Coronary artery (tissue), 2 donors: Measurements from ENCODE around the gene ZFP36L1.

ENCODE experiments used
- DNase-seq: peaks from one replicate; pipeline ENCODE4 v3.0.0-alpha.2; 2017; ENCODE audit warnings: low spot score
- H3K27ac ChIP-seq, 2 donors: fragments of 200-600 bp; sonication (generic); one replicate each; pipeline ENCODE4 v1.5.1; 2016 to 2019
- H3K4me3 ChIP-seq: fragments of 200-600 bp; sonication (generic); 2 replicates; pipeline ENCODE4 v1.5.1; 2016; ENCODE audit warnings: mild to moderate bottlenecking, moderate library complexity
- TF ChIP-seq, protein P1 (sequence below): fragments of 200-600 bp; sonication (generic); IDR thresholded peaks from one replicate; pipeline ENCODE4 v1.5.1; 2019; ENCODE audit warnings: antibody characterized with exemption

ZFP36L1 gene

DNA sequence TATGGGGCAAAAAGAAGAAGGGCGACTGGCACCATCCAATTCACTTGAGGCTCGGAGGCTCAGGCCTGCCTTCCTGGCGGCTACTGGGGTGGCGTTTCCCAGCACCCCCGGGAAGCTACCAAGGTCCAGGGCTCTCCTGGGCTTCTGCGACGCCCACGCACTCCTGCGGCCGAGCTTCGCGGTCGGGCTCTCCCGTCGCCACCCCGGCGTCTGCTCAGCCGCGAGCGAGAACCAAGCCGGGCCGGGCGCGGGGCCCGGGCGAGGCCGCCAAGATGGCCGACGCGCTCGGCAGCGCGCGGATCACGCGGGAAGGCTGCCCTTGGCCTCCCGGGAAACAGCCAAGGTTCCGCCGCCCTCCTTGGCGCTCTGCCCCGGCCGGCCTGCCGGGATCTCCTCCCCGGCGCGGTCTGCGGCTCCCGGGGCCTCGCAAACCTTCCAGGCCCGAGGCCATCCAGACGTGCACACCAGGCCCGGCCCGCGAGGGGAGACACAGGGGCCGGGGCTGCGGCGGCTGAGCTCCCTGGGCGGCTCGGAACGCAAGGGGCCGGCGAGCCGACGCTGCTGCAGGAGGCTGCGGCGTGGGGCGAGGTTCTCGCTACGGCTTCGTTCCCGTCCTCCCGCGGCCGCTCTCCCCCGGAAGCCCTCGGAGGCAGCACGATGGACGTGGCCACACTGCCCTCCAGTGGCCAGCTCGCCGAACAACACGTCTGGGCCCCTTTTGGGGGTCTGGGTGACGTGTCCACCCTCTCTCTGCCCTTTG is 23.5 kb upstream of the ZFP36L1 start:
- TF ChIP-seq, protein P1, sequence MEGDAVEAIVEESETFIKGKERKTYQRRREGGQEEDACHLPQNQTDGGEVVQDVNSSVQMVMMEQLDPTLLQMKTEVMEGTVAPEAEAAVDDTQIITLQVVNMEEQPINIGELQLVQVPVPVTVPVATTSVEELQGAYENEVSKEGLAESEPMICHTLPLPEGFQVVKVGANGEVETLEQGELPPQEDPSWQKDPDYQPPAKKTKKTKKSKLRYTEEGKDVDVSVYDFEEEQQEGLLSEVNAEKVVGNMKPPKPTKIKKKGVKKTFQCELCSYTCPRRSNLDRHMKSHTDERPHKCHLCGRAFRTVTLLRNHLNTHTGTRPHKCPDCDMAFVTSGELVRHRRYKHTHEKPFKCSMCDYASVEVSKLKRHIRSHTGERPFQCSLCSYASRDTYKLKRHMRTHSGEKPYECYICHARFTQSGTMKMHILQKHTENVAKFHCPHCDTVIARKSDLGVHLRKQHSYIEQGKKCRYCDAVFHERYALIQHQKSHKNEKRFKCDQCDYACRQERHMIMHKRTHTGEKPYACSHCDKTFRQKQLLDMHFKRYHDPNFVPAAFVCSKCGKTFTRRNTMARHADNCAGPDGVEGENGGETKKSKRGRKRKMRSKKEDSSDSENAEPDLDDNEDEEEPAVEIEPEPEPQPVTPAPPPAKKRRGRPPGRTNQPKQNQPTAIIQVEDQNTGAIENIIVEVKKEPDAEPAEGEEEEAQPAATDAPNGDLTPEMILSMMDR = peak; percentile 92
- Histone ChIP-seq H3K27ac (peak overlapping the region; percentile 92 to 97), H3K4me3 (peak overlapping the region; percentile 71)
- DNase-seq = peak; percentile 93

DNA sequence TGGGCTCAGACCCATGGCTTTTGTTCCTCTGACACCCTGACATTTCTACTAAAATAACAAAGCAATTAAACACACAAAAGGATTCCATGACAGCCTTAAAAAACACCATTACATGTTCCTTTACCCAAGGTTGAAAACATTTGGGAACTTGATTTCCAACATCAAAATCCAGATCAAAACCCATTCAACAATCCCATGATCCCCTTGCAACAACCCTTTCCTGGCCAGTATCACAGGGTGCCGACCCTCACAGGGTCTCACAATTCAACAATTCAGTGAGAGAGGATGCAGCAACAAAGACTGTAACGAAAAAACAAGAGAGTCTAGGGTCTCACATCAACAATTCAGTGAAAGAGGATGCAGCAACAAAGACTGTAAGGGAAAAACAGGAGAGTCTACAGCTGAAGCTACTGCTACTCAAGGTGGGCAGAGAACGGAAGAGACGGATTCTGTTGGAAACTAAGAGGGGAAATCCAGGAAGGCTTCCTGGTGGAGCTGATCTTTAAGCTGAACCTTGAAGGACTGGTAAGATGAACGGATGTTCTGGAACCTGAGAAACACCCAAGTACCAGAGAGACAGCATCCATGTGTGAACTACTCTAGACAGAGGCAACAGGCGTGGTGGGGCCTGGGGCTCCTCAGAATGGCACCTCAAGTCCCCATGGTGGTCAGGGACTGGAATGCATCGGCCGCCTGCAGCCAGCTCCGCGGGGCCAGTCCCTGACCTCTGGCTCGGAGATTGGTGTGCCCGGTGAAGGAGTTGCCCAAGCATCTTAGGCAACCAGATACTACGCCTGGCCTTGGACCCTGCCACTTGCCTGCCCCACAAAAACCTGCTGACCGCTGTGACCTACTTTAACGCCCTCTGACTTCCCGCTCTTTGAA is 22.7 kb upstream of the ZFP36L1 start:
- peak overlapping the region; percentile 92 to 97 for H3K27ac ChIP-seq
- DNase-seq = no peak
- H3K4me3 ChIP-seq = peak overlapping the region; percentile 71
- TF ChIP-seq, protein P1 = no peak

DNA sequence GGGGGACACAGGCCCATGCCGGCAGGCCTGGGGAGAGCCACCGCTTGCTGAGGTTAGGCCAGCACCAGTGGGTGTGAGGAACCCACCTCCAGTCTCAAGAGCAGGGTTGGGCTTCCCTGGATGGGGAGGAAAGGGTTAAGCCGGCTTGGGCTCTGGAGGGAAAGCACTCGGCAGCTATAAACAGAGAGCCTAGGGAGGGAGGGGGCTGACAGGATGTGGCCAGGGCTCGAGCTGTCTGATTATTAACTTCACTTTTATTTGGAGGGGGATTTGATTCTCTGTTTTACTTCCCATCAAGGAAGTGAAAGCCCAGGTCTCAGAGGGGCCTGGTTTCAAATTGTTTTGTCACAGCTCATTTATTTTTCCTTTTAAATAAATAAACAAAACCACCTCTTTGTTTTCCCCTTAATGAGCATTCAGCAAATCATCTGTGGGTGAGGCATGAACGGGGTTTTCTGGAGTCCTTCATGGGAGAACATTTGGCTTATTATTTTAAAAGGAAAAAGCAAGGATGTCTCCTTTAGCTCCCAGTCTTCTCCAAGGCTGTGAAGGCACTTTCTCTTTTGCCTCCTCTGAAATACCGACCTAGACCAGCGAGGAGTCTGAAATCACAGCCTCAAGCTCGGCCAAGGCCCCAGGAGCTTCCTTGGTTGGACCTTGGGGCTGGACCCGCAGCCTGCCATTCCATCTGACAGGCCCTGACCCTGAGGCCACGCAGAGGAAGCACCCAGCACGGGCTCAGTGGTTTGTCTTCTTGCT is 21.9 kb upstream of the ZFP36L1 start:
- Histone ChIP-seq H3K4me3 (peak overlapping the region; percentile 71), H3K27ac (peak overlapping the region; percentile 92 to 97)
- TF ChIP-seq, protein P1 = no peak
- peak; percentile 74 for DNase-seq

DNA sequence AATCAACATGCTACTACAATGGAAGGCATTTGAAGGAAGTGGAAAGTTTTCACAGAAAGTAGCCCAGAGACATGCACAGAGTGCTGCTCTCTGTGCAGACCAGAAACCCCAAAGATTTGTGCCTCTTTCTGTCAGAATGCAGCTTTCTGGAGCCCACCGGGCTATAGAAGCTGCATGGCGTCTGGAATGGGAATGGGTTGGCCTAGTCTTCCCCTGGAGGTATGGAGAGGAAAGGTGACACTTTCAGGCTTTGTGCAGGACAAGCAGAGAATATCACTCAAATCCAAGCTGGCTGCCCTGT is 21.3 kb upstream of the ZFP36L1 start:
- peak overlapping the region; percentile 92 to 97 for H3K27ac ChIP-seq
- TF ChIP-seq, protein P1 = no peak
- no peak for DNase-seq
- peak overlapping the region; percentile 71 for H3K4me3 ChIP-seq

DNA sequence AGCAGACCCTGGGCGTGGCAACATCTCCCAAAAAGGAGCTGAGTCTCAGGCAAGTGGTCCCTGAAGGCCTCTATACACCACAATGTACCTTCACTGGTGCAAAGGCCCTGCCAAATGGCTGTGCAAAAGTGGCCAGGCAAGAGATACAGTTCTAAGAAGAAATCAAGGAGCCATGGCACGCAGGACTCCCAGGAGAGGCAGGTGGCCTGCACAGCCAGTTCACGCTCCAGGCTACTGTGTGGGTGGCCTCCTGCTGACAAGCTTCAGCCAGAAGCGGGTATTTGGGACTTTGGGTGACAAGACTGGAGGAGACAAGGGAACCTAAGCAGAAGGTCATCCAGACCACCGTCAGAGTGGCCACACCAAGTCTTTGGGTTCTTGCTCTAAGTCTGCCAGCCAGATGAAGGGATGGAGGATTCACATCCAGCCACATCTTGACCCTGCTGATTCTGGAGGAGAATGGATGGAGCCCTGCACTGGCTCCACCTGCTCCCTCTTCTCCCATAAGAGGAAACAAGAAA is 20.5 kb upstream of the ZFP36L1 start:
- H3K4me3 ChIP-seq = no peak overlapping the region
- peak overlapping the region; percentile 92 to 97 for H3K27ac ChIP-seq
- TF ChIP-seq, protein P1 = no peak
- DNase-seq = peak; percentile 69

DNA sequence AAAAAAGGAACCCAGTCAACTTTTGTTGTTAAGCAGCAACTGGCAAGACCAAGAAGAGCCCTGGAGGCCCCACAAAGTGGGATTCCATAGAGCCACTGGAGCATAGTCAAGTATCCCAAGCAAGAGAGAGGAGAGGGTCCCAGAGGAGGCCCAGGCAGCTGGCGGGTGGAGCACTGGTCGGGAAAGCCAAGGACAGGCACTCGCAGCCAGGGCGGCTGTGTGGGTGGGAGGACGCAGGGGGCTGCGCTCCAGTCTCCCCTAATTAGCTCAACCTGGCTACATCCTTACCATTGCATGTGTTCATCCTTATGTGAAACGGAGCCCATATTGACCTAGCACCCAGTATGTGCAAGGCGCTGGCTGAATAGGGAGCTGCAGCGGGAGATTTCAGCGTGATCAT is 18.3 kb upstream of the ZFP36L1 start:
- Histone ChIP-seq H3K27ac (no peak overlapping the region), H3K4me3 (no peak overlapping the region)
- TF ChIP-seq, protein P1 = no peak
- no peak for DNase-seq
